ENCODE measurements around the gene UMAD1.

Gene UMAD1

DNA sequence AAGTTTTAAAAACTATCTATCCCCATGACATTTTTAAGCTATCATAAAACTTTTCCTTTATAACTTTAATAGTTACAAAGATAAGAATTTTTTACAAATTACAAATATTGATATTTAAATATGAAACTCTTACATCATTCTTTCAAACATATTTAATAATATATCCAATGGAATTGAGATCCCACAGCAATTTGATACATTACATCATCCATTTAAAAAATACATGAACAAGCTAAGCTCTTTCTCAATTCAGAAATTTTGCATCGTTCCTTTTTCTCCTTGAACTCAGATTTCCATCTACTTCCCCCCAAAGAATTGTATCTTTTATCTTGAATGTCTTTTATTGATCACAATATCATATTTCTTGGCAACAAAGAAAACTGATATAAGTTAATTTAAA, 209.6 kb downstream of the UMAD1 start:
- DNase-seq = no peak

DNA sequence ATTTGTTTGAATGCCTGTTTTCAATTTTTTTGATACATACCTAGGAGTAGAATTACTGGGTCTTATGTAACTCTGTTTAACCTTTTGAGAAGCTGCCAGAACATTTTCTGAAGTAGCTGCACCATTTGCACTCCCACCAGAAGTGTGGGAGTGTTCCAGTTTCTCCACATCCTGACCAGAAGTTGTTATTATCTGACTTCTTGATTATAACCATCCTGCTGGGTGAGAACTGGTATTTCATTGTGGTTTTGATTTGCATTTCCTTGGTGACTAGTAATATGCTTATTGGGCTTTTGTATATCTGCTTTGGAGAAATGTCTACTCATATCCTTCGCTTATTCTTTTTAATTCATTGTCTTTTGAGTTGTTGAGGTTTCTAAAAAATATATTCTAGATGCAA, 210.8 kb downstream of the UMAD1 start:
- DNase-seq = no peak

DNA sequence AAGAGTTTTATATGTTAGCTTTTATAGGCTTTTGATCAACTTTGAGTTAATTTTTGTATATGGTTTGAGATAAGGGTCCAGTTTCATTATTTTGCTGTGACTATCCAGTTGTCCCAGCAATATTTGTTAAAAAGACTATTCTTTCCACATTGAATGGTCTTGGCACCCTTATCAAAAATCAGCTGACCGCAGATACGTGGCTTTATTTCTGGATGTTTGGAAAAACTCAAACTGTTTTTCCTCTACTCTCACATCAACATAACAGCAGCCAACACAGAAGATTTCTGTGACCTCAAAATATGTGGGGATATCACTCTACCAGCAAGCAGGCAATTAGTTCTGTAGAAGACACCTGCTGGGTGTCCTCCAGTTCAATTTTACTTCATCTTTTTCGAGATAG, 211.4 kb downstream of the UMAD1 start:
- DNase-seq = no peak

DNA sequence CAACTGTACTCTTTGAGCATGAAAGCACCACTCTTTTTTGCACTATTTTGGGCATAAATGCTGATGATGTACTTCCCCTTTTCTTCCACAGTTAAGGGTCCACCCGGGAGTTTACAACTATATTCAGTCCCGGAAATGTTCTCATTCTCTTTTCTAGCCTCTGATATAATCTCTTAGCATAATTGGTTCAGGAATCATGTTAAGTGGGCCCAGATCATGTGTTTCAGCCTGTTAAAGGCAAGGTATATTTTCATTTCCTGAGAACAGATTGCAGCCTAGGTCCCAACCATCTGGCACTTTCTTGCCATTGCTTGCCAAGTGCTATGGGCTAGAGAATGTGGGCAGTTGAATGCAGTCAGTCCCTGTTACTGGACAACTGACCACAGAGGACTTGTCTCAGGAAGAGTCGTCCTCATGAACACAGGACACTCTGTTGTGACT, 216.6 kb downstream of the UMAD1 start:
- DNase-seq = no peak

DNA sequence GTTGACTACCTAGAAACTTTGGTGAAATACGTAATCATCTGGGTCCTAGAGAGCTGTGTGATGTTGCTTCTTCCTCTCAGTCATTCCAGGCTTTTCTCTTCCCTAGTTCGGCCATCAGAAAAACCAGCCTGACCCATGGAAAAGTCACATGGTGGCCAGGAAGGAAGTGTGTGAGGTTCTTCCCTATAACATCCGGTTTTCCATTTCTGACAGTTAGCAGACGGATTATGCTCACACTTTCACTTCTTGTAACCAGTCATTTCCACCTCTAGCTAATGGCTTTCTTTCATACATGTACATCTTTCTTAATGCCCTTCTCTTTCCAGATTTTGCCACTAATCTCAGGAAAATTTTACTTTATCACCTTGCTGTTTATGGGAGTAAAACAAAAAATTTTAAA, 218.0 kb downstream of the UMAD1 start:
- no peak for DNase-seq

DNA sequence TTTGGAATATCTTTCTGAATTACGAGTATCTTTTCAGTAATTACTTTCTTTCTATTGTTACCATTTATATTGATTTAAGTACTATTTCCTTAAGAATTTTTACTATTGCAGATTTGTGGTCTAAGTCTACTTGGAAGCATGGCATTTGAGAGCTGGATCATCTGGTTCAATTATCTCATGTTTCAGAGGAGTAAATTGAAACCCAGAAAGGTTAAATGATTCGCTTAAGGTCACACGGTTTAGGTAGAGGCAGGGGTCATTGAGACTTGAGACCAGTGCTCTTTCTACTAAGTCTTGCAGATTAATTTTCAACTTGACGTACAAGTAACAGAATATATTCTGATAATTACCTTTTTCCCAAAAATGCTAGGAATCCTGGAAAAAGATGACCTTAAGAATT, 218.9 kb downstream of the UMAD1 start:
- DNase-seq = no peak

DNA sequence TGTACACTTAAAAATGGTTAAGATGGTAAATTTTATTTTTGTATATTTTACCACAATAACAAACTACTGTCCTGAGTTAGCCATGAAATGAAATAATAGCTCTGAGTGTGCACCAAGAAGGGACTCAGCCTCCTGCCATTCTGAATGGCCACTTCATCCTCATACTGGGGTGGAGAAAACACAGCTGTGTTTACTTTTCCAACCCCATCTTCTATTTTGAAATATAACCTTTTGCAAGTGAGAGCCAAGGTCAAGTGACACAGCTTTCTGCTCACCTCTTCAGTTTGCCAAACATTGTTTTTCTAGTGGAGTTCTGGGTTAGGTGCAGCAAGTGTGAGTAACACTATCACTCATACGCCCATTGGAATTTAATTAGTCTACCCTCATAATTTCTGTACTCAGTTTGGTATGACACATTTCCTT, 220.7 kb downstream of the UMAD1 start:
- DNase-seq = no peak

DNA sequence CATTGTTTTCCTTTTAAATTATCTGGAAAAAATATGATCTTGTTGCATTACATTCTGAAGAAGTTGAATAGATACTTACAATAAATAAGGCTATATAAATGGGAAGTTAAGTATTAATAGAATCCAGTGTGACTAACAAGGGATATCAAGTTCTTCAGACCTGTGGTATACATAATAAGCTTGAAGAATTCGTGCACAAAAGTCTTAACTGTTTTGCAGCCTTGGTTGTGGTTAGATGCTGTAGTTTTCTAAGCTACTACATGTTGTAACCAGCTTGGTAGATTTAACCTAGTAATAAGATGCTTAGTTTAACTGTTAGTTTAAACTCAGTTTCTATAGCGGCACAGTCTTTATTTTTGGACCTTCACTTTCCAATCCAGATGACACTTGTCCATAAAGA, 221.8 kb downstream of the UMAD1 start:
- no peak for DNase-seq

DNA sequence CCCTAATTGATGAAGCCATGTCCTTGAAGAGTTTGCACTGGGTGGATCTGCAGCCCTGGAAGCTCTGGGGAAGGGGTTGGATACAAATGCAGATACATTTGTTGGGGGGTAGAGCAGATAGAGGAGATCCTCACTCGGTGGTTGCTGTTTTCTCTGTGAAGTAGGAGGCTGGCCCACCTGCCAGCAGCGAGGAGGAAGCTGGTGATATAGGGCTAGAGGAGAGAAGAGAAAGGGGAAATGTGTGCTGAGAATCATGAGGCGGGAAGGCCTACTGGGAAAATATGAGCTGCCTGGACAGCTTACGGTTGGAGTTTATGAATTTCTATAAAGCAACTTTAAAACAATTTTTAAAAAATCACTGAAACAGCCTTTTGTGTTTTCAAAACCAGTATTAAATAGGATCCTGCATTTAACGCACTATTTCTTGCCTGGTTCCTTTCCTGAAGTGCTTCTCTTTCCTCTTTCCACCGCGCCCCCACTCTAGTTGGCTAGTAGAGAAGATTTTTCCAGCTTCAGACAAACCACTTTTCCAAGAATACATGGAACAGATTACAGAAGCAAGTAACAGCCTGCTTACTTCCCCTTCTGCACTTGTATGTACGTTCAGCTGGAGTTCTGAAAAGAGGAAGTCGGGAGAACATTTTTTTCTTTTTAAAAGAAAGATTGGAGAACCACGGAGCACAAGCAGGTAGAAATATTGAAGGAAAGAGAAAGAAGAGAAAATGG, 227.5 kb downstream of the UMAD1 start:
- no peak for DNase-seq

DNA sequence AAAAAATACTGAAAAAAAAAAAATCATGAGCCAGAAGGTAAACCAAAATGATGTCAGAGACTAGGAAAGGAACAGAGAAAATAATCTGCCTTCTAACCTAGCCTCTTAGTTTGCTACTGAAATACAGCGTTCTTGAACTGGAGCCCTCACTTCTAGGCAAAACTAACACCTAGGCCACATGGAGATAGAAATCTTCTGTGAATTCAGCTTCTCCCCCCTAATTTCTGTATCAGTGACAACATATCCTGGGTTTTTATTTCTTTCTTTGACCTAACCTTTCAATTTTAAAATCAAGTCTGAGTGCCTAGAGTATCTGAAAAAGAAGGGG, 228.0 kb downstream of the UMAD1 start:
- no peak for DNase-seq

DNA sequence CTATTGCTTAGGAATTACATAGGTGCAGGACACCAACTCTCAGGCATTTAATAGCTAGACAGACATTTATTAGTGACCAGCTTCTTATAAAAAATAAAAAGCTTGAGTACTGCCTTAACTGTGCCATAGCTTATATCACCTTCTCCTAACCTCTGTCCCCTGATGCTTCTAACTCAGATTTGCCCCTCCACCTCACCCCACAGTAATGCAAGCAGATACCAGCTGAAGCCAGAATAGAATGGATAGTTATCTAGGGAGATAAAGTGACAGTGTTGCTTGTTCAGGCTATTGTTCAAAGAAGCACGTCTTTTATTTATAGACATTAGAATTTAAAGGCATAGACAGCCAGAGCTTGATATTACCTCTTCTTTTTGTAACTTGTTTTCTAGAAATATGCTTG, 228.5 kb downstream of the UMAD1 start:
- DNase-seq = no peak

DNA sequence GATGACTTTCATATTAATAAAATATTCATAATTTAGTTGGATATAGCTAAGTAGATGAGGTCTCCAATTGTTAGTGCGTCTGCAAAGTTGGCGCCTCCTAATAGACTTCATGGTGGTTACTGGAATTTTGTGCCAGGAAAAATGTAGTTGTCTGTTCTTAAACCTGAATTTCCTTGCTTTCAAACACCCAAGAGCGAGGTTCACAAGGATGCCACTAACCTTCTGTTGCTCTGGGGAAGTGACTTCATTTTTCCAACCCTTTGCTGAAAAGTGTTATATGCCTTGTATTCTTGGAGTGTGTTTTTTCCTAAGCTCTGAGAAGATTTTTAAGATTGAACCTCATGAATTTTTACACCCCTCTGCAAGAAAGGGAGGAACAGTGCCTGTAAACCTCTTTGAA, 229.1 kb downstream of the UMAD1 start:
- no peak for DNase-seq

DNA sequence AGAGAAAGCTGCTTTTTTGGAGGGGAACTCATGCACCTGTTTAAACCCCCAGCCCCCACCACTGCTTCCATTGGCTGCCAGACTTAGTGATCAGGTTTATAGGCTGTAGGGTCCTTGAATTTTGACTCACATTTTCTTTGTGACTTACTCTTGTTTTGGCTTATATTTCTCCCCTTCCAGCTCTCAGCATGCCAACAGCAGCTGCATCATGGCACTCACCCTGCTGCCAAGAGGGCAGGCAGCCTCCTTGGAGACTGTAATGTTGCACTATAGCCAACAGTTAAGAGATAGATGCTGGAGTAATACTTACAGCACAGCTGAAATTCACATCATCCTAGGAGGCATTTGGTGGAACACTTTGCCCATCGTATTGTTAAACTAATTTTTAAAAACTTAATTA, 230.0 kb downstream of the UMAD1 start:
- no peak for DNase-seq

DNA sequence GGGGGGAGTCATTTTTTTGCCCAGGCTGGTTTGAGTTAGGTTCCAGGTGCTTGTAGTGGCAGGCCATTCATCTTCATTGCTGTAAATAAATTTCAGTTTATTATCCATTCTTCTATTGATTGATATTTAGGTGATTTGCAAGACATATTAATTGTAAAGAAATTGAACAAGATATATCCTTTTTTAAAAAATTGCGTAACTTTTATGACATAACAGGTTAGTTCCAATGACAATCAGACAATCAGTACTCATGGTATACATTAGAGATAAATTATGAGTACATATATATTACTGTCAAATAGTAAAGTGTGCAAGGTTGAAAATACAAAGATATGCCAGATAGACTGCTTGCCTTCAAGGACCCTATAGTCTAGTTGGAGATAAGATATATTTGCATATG, 235.9 kb downstream of the UMAD1 start:
- DNase-seq = no peak

DNA sequence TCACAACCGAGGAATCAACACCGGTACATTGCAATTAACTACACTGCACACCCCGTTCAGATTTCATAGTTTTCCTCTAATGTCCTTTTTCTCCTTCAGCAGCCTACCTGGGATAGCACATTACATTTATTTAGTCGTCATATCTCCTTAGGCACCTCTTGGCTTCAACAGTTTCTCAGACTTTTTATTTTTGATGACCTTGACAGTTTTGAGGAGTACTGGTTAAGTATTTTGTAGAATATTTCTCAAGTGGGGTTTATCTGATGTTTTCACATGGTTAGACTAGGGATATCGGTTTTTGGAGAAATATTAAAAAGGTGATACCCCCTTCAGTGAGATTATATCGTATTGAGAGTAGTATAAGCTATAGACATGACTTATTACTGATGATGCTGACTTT, 241.0 kb downstream of the UMAD1 start:
- DNase-seq = no peak

DNA sequence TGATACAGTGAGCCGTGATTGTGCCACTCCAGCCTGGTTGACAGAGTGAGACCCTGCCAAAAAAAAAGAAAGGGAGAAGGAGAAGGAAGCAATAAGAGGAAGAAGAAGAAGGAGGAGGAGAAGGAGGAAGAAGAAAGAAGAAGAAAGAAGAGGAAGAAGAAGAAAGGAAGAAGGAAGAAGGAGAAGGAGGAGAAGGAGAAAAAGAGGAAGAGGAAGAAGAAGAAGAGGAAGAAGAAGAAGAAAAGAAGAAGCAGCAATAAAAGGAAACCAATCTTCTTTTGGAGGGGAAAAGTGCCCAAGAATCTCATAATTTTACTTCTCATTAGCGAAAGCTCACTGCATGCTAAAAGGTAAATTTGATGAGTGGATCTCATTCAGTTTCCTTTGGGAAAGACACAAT, 242.3 kb downstream of the UMAD1 start:
- no peak for DNase-seq

DNA sequence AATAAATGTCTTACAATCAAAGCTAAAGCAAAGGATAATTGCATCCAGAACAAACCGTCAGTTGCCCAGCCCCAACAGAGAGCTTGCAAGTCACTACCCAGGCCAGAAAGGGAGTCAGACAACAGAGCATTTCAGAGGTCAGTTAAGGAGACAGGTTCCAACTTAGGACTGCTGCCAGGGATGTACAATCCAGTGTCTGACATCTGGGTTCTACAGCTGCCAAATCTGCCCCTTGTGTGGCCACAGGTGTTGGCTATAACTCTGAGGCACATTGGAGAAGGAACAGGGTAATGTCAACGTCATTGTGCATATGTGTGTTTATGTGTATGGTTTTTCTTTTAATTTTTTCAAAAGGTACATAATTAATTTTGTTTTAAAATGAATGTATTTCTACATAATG, 242.8 kb downstream of the UMAD1 start:
- no peak for DNase-seq

DNA sequence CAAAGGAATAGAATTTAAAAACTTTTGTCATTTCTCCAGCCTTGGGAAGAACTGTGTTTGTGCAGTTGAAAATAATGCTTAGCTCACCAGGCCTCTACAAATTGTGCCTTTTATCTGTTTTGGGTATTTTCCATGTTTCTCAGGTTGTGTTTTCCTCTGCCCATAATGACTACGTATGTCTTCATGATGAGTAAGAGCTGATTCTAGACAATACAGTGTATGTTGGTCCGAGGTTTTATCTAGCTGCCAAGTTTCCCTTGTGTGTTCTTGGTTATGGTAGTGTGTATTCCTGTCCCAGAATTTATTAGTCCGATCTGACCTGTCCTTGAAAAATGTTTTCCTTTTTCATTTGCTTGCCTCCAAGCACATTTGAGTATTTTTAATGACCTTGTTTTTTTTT, 244.3 kb downstream of the UMAD1 start:
- DNase-seq = no peak

DNA sequence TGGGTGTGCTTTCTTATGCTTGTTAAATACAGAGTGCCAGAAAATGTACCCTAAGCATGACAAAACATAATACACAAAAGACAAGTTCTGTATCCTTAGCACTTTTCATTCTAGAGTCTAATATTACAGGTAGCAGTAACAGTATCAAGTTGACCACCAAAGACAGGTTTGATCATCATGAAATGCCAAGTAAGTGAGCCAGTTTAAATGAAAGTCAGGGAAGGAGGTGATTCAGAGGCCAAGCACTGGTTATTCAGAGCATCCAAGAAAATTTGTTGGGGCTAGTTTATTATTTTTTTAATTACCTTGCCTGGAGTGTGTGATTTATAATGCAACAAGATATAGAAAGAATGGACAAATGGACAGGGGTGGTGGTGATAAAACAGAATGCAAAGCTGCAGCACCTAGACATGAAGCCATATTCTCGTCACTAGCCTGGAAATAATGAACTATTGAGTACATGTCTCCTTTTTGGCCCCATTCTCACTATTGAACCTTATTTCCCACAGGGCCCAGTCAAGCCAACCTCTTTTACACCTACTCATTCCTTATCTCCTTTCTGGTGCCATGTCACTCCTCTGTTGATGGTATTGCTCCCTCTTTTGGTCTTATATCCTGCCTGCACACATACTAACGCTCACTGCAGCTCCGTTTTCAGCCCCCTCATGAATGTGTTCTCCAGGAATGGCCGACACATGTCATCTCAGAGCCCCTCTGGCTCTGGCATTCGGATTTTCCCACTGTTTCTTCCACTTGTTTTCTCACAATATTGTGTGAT, 249.4 kb downstream of the UMAD1 start:
- no peak for DNase-seq

DNA sequence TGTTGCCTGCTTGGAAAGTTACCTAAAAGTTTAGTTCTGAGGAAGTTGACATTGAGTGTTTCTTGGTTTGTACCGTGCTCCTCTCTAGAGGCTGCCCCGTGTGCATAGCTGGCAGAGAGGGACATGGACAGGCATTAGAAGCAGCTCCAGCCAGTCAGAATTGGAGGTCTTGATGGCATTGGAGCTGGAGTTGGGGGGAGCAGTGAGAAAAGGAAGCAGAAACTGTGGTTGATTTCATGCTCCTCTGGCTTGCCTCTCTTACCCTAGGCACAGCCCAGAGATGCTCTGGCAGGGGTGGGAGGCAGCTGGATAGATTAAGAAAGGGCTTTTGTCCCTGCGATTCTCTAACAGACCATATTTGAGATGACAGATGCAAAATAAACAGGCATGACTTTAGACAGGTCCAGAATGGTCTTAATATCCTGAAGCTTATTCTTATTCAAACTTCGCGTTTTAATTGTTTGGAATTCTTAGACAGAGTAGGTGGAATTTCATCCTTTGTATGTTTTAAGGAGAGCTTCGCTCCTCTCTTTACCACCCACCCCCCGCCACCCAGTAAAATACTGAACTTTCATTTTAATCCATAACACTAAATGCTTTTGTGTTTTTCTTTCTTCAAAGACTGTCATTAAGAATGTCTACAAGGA, 254.6 kb downstream of the UMAD1 start:
- no peak for DNase-seq

DNA sequence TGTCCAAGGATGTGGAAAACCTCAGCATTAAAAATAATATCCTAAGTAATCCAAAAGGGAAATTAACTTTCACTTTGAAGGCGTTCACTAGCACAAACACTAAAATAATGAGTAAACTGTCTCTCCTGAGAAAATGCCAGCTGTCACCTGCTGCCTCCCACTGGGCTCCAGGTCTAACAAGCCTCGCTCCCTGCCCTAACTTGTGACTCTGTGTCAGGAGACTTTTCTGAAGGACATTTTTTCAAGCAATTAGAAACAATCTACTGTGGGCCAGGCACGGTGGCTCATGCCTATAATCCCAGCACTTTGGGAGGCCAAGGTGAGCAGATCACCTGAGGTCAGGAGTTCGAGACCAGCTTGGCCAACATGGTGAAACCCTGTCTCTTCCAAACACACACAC, 255.2 kb downstream of the UMAD1 start:
- DNase-seq = no peak

DNA sequence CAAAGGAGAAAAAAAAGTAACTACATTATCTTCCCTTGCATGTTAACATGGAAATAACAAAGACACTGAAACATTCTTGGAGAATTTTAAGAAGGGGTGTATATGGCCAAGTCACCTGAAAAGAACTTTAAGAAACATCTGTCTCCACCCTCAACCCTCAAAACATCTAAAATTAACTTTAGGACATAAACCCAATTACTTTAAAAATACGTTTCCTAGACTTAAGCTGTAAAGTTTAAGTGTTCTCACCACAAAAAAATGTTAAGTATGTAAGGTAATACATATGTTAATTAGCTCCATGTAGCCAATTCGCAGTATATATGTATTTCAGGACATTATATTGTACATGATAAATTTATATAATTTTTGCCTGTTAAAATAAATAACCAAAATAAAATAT, 257.0 kb downstream of the UMAD1 start:
- no peak for DNase-seq

DNA sequence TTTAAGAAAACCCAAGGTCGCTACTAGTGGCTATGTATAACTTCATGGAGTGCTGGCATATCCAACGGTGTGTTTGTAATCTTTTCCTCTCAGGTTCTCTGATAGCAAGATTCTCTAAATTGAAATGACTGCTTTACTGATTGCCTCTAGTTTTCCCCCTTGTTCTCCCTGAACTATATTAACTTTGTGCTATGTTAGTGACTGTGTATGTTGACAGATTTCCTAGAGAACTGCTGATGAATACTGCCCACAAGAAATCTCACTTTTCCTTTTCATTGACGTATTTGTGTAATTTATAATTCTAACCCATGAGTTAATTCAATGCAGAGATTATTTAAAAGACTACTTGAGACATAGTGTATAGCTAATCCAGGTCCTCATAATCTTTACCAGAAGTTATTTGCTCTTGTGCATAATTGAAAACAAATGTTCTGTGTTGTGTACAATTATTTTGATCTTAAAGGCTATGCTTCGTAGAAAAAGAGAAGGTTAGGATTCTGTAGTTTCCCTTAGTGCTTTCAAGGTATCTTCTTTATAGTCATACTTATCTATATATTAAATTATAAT, 257.5 kb downstream of the UMAD1 start:
- DNase-seq = no peak

DNA sequence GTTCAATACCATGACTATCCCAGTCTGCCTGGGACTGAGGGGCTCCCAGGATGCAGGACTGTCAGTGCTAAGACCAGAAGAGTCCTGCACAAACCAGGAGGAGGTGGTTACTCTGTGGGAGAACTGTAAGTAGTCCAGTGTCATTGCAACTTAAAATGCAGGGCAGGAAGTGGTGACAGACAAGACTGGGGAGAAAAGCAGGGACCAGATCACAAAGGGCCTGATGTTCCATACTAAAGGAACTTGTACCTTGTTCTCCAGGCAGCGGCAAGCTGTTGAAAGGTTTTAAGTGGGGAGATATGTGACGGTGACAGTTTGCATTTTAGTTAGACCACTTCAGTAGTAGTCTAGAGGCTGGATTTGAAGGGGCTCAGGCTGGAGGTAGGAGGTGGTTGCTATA, 262.3 kb downstream of the UMAD1 start:
- no peak for DNase-seq
